ENCODE measurements around the gene ARHGEF11. TPM values are rescaled to one million over a fixed set of nuclear protein-coding genes. Genes with fewer than 3 reads are reported as not detected.

ARHGEF11 gene
- total RNA-seq, 1 donor from 2014 or later = 41.1 TPM

DNA sequence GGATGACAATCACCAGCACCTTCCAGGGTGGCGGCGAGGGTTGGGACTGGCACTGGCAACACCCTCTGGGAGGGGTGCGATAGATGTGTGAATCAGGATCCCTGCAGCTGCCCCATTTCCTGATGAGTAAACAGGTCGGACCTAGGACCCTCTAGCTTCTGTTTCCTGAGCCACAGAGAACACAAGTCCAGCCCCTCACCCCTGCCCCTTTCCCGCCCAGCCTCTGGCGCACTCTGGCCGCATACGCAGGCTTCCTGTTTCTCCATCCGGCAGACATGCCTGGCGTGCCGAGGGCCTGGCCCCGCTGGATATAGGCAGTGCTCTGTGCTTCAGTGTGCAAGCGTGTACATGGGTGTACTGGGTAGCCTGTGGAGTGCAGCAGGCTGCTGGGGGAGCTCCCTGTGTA, 147.4 kb downstream of the ARHGEF11 start:
- Histone ChIP-seq H3K4me1 (peaks cover 68% of the 10 kb centered on the region), H3K9me3 (no peaks in the 10 kb centered on the region), H3K27ac (peak overlapping the region; percentile 63), H3K36me3 (no peaks in the 10 kb centered on the region), H3K4me3 (peak overlapping the region; percentile 26), H3K27me3 (peaks cover 12% of the 10 kb centered on the region)
- ATAC-seq (peak; percentile 42), DNase-seq (no peak)
- intact Hi-C loops (cut with DNase I) = no loop called here
- TF ChIP-seq, protein P1, sequence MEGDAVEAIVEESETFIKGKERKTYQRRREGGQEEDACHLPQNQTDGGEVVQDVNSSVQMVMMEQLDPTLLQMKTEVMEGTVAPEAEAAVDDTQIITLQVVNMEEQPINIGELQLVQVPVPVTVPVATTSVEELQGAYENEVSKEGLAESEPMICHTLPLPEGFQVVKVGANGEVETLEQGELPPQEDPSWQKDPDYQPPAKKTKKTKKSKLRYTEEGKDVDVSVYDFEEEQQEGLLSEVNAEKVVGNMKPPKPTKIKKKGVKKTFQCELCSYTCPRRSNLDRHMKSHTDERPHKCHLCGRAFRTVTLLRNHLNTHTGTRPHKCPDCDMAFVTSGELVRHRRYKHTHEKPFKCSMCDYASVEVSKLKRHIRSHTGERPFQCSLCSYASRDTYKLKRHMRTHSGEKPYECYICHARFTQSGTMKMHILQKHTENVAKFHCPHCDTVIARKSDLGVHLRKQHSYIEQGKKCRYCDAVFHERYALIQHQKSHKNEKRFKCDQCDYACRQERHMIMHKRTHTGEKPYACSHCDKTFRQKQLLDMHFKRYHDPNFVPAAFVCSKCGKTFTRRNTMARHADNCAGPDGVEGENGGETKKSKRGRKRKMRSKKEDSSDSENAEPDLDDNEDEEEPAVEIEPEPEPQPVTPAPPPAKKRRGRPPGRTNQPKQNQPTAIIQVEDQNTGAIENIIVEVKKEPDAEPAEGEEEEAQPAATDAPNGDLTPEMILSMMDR (IDR thresholded peaks at IDR 0.05) = no peak

- DNase-seq (no peak), ATAC-seq (no peak)
- H3K27ac ChIP-seq = peak overlapping the region; percentile 63
- intact Hi-C loops (cut with DNase I) = no loop called here
- peaks cover 14% of the 10 kb centered on the region for H3K27me3 ChIP-seq
- H3K4me1 ChIP-seq = peaks cover 70% of the 10 kb centered on the region
- TF ChIP-seq, protein P1 (IDR thresholded peaks at IDR 0.05) = no peak
- peak overlapping the region; percentile 26 for H3K4me3 ChIP-seq
- no peaks in the 10 kb centered on the region for H3K36me3 ChIP-seq
- H3K9me3 ChIP-seq = no peaks in the 10 kb centered on the region
These were observed 148.3 kb downstream of the ARHGEF11 start for GRCh38 chr1:156897078-156897825.

- Histone ChIP-seq H3K27ac (peak overlapping the region; percentile 58), H3K9me3 (no peaks in the 10 kb centered on the region), H3K36me3 (no peaks in the 10 kb centered on the region), H3K27me3 (peaks cover 14% of the 10 kb centered on the region), H3K4me3 (peak overlapping the region; percentile 1), H3K4me1 (peaks cover 65% of the 10 kb centered on the region)
- TF ChIP-seq, protein P1 (IDR thresholded peaks at IDR 0.05) = no peak
- ATAC-seq (no peak), DNase-seq (no peak)
- intact Hi-C loops (cut with DNase I) = no loop called here
These were observed 149.0 kb downstream of the ARHGEF11 start for GRCh38 chr1:156896490-156897033.

- no peaks in the 10 kb centered on the region for H3K9me3 ChIP-seq
- intact Hi-C loops (cut with DNase I) = no loop called here
- ATAC-seq = no peak
- peak overlapping the region; percentile 63 for H3K4me3 ChIP-seq
- peaks cover 63% of the 10 kb centered on the region for H3K4me1 ChIP-seq
- TF ChIP-seq, protein P1 (IDR thresholded peaks at IDR 0.05) = no peak
- H3K27me3 ChIP-seq = peaks cover 14% of the 10 kb centered on the region
- H3K27ac ChIP-seq = no peak overlapping the region
- H3K36me3 ChIP-seq = no peaks in the 10 kb centered on the region
- DNase-seq = no peak
These were observed 149.6 kb downstream of the ARHGEF11 start for GRCh38 chr1:156895927-156896326.

GRCh38 chr1:156895455-156895812, 150.1 kb downstream of the ARHGEF11 start:
- Histone ChIP-seq H3K27ac (peak overlapping the region; percentile 85), H3K4me1 (peaks cover 58% of the 10 kb centered on the region), H3K36me3 (no peaks in the 10 kb centered on the region), H3K27me3 (peaks cover 14% of the 10 kb centered on the region), H3K4me3 (peak overlapping the region; percentile 63), H3K9me3 (no peaks in the 10 kb centered on the region)
- TF ChIP-seq, protein P1 (IDR thresholded peaks at IDR 0.05) = no peak
- DNase-seq = no peak
- no peak for ATAC-seq
- intact Hi-C loops (cut with DNase I) = no loop called here

Measured in upper lobe of right lung (tissue), 1 donor.